ENCODE results near the gene CRIP2.

CRIP2 gene

DNA sequence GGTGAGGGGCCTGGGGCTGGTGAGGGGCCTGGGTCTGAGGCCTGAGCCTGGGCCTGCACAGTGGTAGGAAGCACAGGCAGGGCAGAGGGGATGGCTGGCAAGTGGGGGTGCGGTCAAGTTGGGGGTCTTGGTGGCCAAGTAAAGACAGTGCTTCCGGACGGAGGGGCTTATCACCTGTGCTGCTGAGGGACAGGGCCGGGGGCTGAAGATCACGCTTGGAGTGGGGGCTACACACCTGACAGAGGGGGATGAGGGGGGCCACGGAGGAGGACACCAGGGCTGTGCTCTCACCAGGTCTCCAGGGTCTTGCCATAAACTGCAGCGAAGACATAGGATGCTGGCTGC, 28.6 kb downstream of the CRIP2 start:
- 0 out of 2 replicates have a peak, but pooled peaks cover 5% of the 10 kb centered on the region for H3K27me3 ChIP-seq (ENCODE audit: insufficient read depth, low read length)
- no peaks in the 10 kb centered on the region for H4K20me1 ChIP-seq (ENCODE audit: insufficient read depth, low read length)
- H3K79me2 ChIP-seq (ENCODE audit: insufficient read depth, low read length): no peaks in the 10 kb centered on the region
- H3K4me3 ChIP-seq (ENCODE audit: low read depth, low read length, poor library complexity, severe bottlenecking): no peak overlapping the region
- H3K4me1 ChIP-seq (ENCODE audit: insufficient read depth, low read length, severe bottlenecking): no peaks in the 10 kb centered on the region
- no peaks in the 10 kb centered on the region for H3K9me2 ChIP-seq (ENCODE audit: low read depth, low read length)
- no peak overlapping the region for H2AFZ ChIP-seq (ENCODE audit: low read length)
- no peak overlapping the region for H3K27ac ChIP-seq (ENCODE audit: low read depth, low read length, poor library complexity, severe bottlenecking)
- peaks cover 10% of the 10 kb centered on the region for H3K36me3 ChIP-seq (ENCODE audit: insufficient read depth, low read length)
- no peaks in the 10 kb centered on the region for H3F3A ChIP-seq (ENCODE audit: insufficient read depth, low read length)
- no peak overlapping the region for H3K9ac ChIP-seq (ENCODE audit: low read length)
- no peak overlapping the region for H3K4me2 ChIP-seq (ENCODE audit: low read length)
- H3K9me3 ChIP-seq (ENCODE audit: low read length): no peaks in the 10 kb centered on the region
- TF ChIP-seq CTCF (IDR thresholded peaks at IDR 0.05; ENCODE audit: low read length) (no peak), EZH2 (IDR thresholded peaks at IDR 0.05; ENCODE audit: borderline replicate concordance, low read length) (no peak)

DNA sequence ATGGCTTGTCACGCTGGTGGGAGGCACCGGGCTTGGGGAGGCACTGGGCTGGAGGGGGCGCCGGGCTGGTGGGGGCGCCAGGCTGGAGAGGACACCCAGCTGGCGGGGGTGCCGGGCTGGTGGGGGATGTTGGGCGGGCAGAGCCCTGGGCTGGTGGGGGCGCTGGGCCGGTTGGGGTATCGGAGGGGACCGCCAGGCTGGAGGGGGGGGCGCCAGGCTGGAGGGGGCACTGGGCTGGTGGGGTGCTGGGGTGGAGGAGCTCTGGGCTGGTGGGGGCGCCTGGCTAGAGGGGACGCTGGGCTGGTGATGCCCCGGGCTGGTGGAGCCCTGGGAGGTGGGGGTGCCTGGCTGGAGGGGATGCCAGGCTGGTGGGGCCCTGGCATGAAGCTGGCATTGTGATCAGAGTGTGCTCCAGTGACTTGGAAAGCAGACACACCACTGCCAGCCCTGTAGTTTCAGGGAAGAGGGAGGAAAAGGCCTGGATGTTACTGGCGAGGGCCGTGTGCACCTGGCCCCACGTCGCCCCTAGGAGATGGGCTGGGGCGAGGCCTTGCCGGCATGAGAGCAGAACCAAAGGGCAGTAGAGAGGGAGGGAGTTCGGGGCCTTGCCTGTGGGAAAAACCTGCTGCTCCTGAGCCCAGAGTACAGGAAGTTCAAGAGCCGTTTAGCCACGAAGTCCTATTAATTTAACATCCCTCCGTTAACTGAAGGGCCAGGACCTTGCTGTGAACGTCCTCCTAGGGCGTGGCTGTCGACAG, 29.5 kb downstream of the CRIP2 start:
- no peak overlapping the region for H3K4me2 ChIP-seq (ENCODE audit: low read length)
- no peak overlapping the region for H3K9ac ChIP-seq (ENCODE audit: low read length)
- no peak overlapping the region for H3K27ac ChIP-seq (ENCODE audit: low read depth, low read length, poor library complexity, severe bottlenecking)
- no peak overlapping the region for H3K4me3 ChIP-seq (ENCODE audit: low read depth, low read length, poor library complexity, severe bottlenecking)
- no peaks in the 10 kb centered on the region for H3F3A ChIP-seq (ENCODE audit: insufficient read depth, low read length)
- no peaks in the 10 kb centered on the region for H4K20me1 ChIP-seq (ENCODE audit: insufficient read depth, low read length)
- H3K27me3 ChIP-seq (ENCODE audit: insufficient read depth, low read length): 0 out of 2 replicates have a peak, but pooled peaks cover 5% of the 10 kb centered on the region
- H3K79me2 ChIP-seq (ENCODE audit: insufficient read depth, low read length): no peaks in the 10 kb centered on the region
- peaks cover 1% of the 10 kb centered on the region for H3K36me3 ChIP-seq (ENCODE audit: insufficient read depth, low read length)
- H3K9me2 ChIP-seq (ENCODE audit: low read depth, low read length): no peaks in the 10 kb centered on the region
- no peaks in the 10 kb centered on the region for H3K9me3 ChIP-seq (ENCODE audit: low read length)
- TF ChIP-seq CTCF (IDR thresholded peaks at IDR 0.05; ENCODE audit: low read length) (no peak), EZH2 (IDR thresholded peaks at IDR 0.05; ENCODE audit: borderline replicate concordance, low read length) (no peak)
- no peak overlapping the region for H2AFZ ChIP-seq (ENCODE audit: low read length)
- H3K4me1 ChIP-seq (ENCODE audit: insufficient read depth, low read length, severe bottlenecking): no peaks in the 10 kb centered on the region

GRCh38 chr14:105505101-105505500, 30.5 kb downstream of the CRIP2 start:
- no peak overlapping the region for H3K27ac ChIP-seq (ENCODE audit: low read depth, low read length, poor library complexity, severe bottlenecking)
- H3K4me2 ChIP-seq (ENCODE audit: low read length): no peak overlapping the region
- no peaks in the 10 kb centered on the region for H3K9me2 ChIP-seq (ENCODE audit: low read depth, low read length)
- 0 out of 2 replicates have a peak, but pooled peaks cover 5% of the 10 kb centered on the region for H3K27me3 ChIP-seq (ENCODE audit: insufficient read depth, low read length)
- no peak overlapping the region for H2AFZ ChIP-seq (ENCODE audit: low read length)
- no peak overlapping the region for H3K9ac ChIP-seq (ENCODE audit: low read length)
- H3K36me3 ChIP-seq (ENCODE audit: insufficient read depth, low read length): no peaks in the 10 kb centered on the region; the same call in 1 of the 2 replicates
- no peaks in the 10 kb centered on the region for H3K4me1 ChIP-seq (ENCODE audit: insufficient read depth, low read length, severe bottlenecking)
- no peaks in the 10 kb centered on the region for H4K20me1 ChIP-seq (ENCODE audit: insufficient read depth, low read length)
- TF ChIP-seq EZH2 (IDR thresholded peaks at IDR 0.05; ENCODE audit: borderline replicate concordance, low read length) (no peak), CTCF (IDR thresholded peaks at IDR 0.05; ENCODE audit: low read length) (no peak)
- no peaks in the 10 kb centered on the region for H3K79me2 ChIP-seq (ENCODE audit: insufficient read depth, low read length)
- no peak overlapping the region for H3K4me3 ChIP-seq (ENCODE audit: low read depth, low read length, poor library complexity, severe bottlenecking)
- H3F3A ChIP-seq (ENCODE audit: insufficient read depth, low read length): no peaks in the 10 kb centered on the region
- no peaks in the 10 kb centered on the region for H3K9me3 ChIP-seq (ENCODE audit: low read length)
